Esophagus muscularis mucosa (tissue), 4 donors: ENCODE results near the gene PLCD1. TPM values are rescaled to one million over a fixed set of nuclear protein-coding genes. Genes with fewer than 3 reads are reported as not detected.

Experiments
- DNase-seq: peaks from one replicate; pipeline ENCODE4 v3.0.0-alpha.2; 2017; ENCODE audit errors: extremely low spot score
- H3K27ac ChIP-seq, 4 donors: fragments of 200-600 bp; sonication (generic); replicated peaks in 1 of 4; 1 replicate in 3 of 4; 2 replicates in 1 of 4; pipeline ENCODE4 v1.5.1; 2016 to 2019; ENCODE audit warnings: mild to moderate bottlenecking in 1 of 4
- H3K27me3 ChIP-seq, 4 donors: fragments of 200-600 bp; sonication (generic); one replicate each; pipeline versions ENCODE4 v1.5.1 to v1.6.0; 2016 to 2019
- H3K36me3 ChIP-seq, 4 donors: fragments of 200-600 bp; sonication (generic); one replicate each; pipeline ENCODE4 v1.5.1; 2016 to 2019
- H3K4me1 ChIP-seq, 4 donors: fragments of 200-600 bp; sonication (generic); one replicate each; pipeline ENCODE4 v1.5.1; 2016 to 2019
- H3K4me3 ChIP-seq, 4 donors: fragments of 200-600 bp; sonication (generic); 1 replicate in 2 of 4; 2 replicates in 2 of 4; pipeline ENCODE4 v1.5.1; 2016 to 2019; ENCODE audit warnings: mild to moderate bottlenecking in 4 of 4, moderate library complexity in 1 of 4
- H3K9me3 ChIP-seq, 4 donors: fragments of 200-600 bp; sonication (generic); 1 replicate in 3 of 4; 2 replicates in 1 of 4; pipeline ENCODE4 v1.5.1; 2016 to 2019
- CTCF ChIP-seq, 3 experiments: fragments of 200-600 bp in 2 of 3; fragments of 450-650 bp in 1 of 3; sonication (generic) in 2 of 3; IDR thresholded peaks; one replicate each; pipeline ENCODE4 v1.5.1; 2017 to 2019; ENCODE audit warnings: antibody characterized with exemption in 3 of 3, mild to moderate bottlenecking in 2 of 3, moderate library complexity in 1 of 3
- EP300 ChIP-seq: sonication (generic); formaldehyde crosslinking; IDR thresholded peaks from one replicate; pipeline ENCODE4 v1.6.1; 2017; ENCODE audit warnings: antibody characterized with exemption
- POLR2A ChIP-seq: fragments of 450-650 bp; IDR thresholded peaks from one replicate; pipeline ENCODE4 v1.6.1; 2017; ENCODE audit warnings: antibody characterized with exemption, moderate library complexity, mild to moderate bottlenecking, low read depth
- POLR2AphosphoS5 ChIP-seq, 2 donors: sonication (generic); formaldehyde crosslinking; IDR thresholded peaks; one replicate each; pipeline ENCODE4 v1.6.1; 2017; ENCODE audit warnings: antibody characterized with exemption in 2 of 2
- WGBS: methylation state at CpG from one replicate; pipeline ENCODE4 v1.1.5; 2018; 5-methylcytosine and 5-hydroxymethylcytosine counted together
- intact Hi-C: fragments of 100-400 bp; cut with DNase I; formaldehyde crosslinking; loops from one replicate; pipeline ENCODE4 v1.15.1; 2023
- small RNA-seq, 3 donors: library from RNA; depleted of rRNA; stranded (forward); fragments of <200 nt; gene quantifications; one replicate each; pipeline ENCODE3, GENCODE V24; 2016
- total RNA-seq, 4 donors: library from RNA; depleted of rRNA; stranded (reverse); fragments of >200 nt; gene quantifications; one replicate each; pipeline versions ENCODE4 v1.1.0 to v1.2.1, GENCODE V29; 2016

PLCD1 gene
- total RNA-seq, 4 donors from 2014 or later = 21.0 to 35.3 (median 28.5) TPM

DNA sequence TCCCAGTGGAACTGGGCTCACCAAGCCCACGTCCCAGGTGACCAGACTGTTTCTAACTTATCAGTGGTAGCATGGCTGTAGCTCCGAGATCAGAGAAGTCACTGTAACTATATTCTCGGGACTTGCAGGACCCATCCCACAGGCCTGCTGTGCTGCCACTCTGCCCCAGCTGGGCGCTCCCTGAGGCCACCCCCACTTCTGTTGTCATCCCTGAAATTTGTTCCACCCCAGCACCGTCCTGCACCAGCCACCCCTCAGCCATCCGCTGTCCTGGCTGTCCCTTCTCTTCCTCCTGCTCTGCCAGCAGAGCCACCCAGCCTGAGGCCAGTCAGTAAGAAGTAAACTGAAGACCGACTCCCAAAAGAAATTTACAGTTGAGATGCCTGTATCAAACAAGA, 71.9 kb downstream of the PLCD1 start:
- Histone ChIP-seq H3K9me3 (no peaks in the 10 kb centered on the region), H3K4me3 (no peak overlapping the region), H3K27ac (peak overlapping the region; percentile 57 to 72 (median 69)), H3K4me1 (peaks cover 27 to 62% (median 52%) of the 10 kb centered on the region in 4 donors), H3K36me3 (peaks cover 0 to 18% (median 4%) of the 10 kb centered on the region in 4 donors), H3K27me3 (no peaks in the 10 kb centered on the region)
- WGBS = 79% methylated on average over 7 of the region's 7 CpGs
- TF ChIP-seq POLR2AphosphoS5 (IDR thresholded peaks at IDR 0.05) (no peak), CTCF (IDR thresholded peaks at IDR 0.05) (no peak), EP300 (no peak), POLR2A (no peak)
- intact Hi-C loops = no loop called here
- no peak for DNase-seq

Small RNAs within 50 kb of the gene (small RNA-seq; reads per million reads assigned to genes)
- gene MIR26A1 (2.0 to 3.5 (median 2.2) reads per million in 3 donors), gene RF00019 (0 reads per million in 3 donors)

Other genes with a start within 250 kb of the PLCD1 start
- 10 to 100 TPM; 39.9 to 60.6 (median 54.6) TPM for gene CTDSPL, start 167.8 kb downstream of the PLCD1 start, total RNA-seq
- 1 to 10 TPM; 3.2 to 5.1 (median 4.4) TPM for gene VILL, start 38.9 kb downstream of the PLCD1 start, total RNA-seq
- gene DLEC1, start 9.6 kb upstream of the PLCD1 start, total RNA-seq = under 1 TPM; 0.19 to 0.42 (median 0.37) TPM
- gene ACAA1, start 107.5 kb upstream of the PLCD1 start, total RNA-seq = 10 to 100 TPM; 31.3 to 49.4 (median 39.1) TPM
- gene MYD88, start 109.0 kb upstream of the PLCD1 start, total RNA-seq = 10 to 100 TPM; 21.2 to 38.6 (median 26.1) TPM
- 10 to 100 TPM; 27.0 to 46.7 (median 32.9) TPM for gene OXSR1, start 135.9 kb upstream of the PLCD1 start, total RNA-seq
- gene SLC22A13, start 236.2 kb upstream of the PLCD1 start, total RNA-seq = under 1 TPM in 2 of 4 donors, not detected in 2; 0.17 to 0.29 TPM